ENCODE data around the gene ZNHIT2.

Gene ZNHIT2

GRCh38 chr11:65090628-65091027 is 26.9 kb downstream of the ZNHIT2 start:
- H3K27me3 ChIP-seq (ENCODE audit: insufficient read depth, low read length, poor library complexity, severe bottlenecking), result no peaks in the 10 kb centered on the region
- no peak overlapping the region for H3K9ac ChIP-seq (ENCODE audit: low read depth, low read length, poor library complexity, severe bottlenecking)
- no peaks in the 10 kb centered on the region for H3K9me2 ChIP-seq (replicated peaks; ENCODE audit: low read depth, low read length)
- peaks cover 2% of the 10 kb centered on the region for H3K4me1 ChIP-seq (ENCODE audit: insufficient read depth, low read length, poor library complexity, severe bottlenecking)
- TF ChIP-seq EZH2phosphoT487 (IDR thresholded peaks at IDR 0.05; ENCODE audit: borderline replicate concordance), result no peak
- no peak for TF ChIP-seq CTCF (conservative IDR thresholded peaks at IDR 0.05; ENCODE audit: low read length)
- H3K36me3 ChIP-seq (ENCODE audit: insufficient read depth, low read length), result peaks cover 3% of the 10 kb centered on the region; the same call in 1 of the 2 replicates
- no peak overlapping the region for H2AFZ ChIP-seq (ENCODE audit: low read length)
- H3F3A ChIP-seq (ENCODE audit: low read depth), result no peaks in the 10 kb centered on the region
- no peak overlapping the region for H3K4me3 ChIP-seq (ENCODE audit: low read length, poor library complexity, severe bottlenecking)
- no peaks in the 10 kb centered on the region for H3K9me3 ChIP-seq (ENCODE audit: insufficient read depth, low read depth, low read length)
- H3K4me2 ChIP-seq (ENCODE audit: low read depth, low read length, poor library complexity, severe bottlenecking), result no peak overlapping the region
- H4K20me1 ChIP-seq (ENCODE audit: insufficient read depth, low read length, poor library complexity, severe bottlenecking), result no peaks in the 10 kb centered on the region
- H3K79me2 ChIP-seq (ENCODE audit: insufficient read depth, low read length), result peaks cover 6% of the 10 kb centered on the region

- H3K79me2 ChIP-seq (ENCODE audit: insufficient read depth, low read length), result peaks cover 17% of the 10 kb centered on the region
- H2AFZ ChIP-seq (ENCODE audit: low read length), result no peak overlapping the region
- H3K27me3 ChIP-seq (ENCODE audit: insufficient read depth, low read length, poor library complexity, severe bottlenecking), result no peaks in the 10 kb centered on the region
- no peaks in the 10 kb centered on the region for H3K9me2 ChIP-seq (replicated peaks; ENCODE audit: low read depth, low read length)
- no peak overlapping the region for H3K9ac ChIP-seq (ENCODE audit: low read depth, low read length, poor library complexity, severe bottlenecking)
- no peak for TF ChIP-seq CTCF (conservative IDR thresholded peaks at IDR 0.05; ENCODE audit: low read length)
- no peak for TF ChIP-seq EZH2phosphoT487 (IDR thresholded peaks at IDR 0.05; ENCODE audit: borderline replicate concordance)
- H3K4me3 ChIP-seq (ENCODE audit: low read length, poor library complexity, severe bottlenecking), result no peak overlapping the region
- H3K4me1 ChIP-seq (ENCODE audit: insufficient read depth, low read length, poor library complexity, severe bottlenecking), result peaks cover 10% of the 10 kb centered on the region
- no peaks in the 10 kb centered on the region for H4K20me1 ChIP-seq (ENCODE audit: insufficient read depth, low read length, poor library complexity, severe bottlenecking)
- H3K4me2 ChIP-seq (ENCODE audit: low read depth, low read length, poor library complexity, severe bottlenecking), result no peak overlapping the region
- H3K9me3 ChIP-seq (ENCODE audit: insufficient read depth, low read depth, low read length), result no peaks in the 10 kb centered on the region
- peaks cover 3% of the 10 kb centered on the region; the same call in 1 of the 2 replicates for H3K36me3 ChIP-seq (ENCODE audit: insufficient read depth, low read length)
- no peaks in the 10 kb centered on the region for H3F3A ChIP-seq (ENCODE audit: low read depth)
These were observed 27.9 kb downstream of the ZNHIT2 start for GRCh38 chr11:65089621-65090020.

DNA sequence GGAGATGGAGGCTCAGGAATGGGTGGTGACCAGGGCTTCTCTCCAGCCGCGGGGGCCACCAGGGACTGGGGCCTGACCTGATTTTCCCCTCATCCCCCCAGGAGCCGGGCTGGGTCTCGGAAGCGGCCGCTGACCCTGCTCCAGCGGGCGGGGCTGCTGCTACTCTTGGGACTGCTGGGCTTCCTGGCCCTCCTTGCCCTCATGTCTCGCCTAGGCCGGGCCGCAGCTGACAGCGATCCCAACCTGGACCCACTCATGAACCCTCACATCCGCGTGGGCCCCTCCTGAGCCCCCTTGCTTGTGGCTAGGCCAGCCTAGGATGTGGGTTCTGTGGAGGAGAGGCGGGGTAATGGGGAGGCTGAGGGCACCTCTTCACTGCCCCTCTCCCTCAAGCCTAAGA is 29.7 kb downstream of the ZNHIT2 start:
- no peaks in the 10 kb centered on the region for H3K9me2 ChIP-seq (replicated peaks; ENCODE audit: low read depth, low read length)
- H3K79me2 ChIP-seq (ENCODE audit: insufficient read depth, low read length), result peaks cover 30% of the 10 kb centered on the region
- H2AFZ ChIP-seq (ENCODE audit: low read length), result no peak overlapping the region
- TF ChIP-seq EZH2phosphoT487 (IDR thresholded peaks at IDR 0.05; ENCODE audit: borderline replicate concordance), result no peak
- no peak for TF ChIP-seq CTCF (conservative IDR thresholded peaks at IDR 0.05; ENCODE audit: low read length)
- H3K4me1 ChIP-seq (ENCODE audit: insufficient read depth, low read length, poor library complexity, severe bottlenecking), result peaks cover 15% of the 10 kb centered on the region
- no peak overlapping the region for H3K4me2 ChIP-seq (ENCODE audit: low read depth, low read length, poor library complexity, severe bottlenecking)
- no peak overlapping the region for H3K9ac ChIP-seq (ENCODE audit: low read depth, low read length, poor library complexity, severe bottlenecking)
- no peaks in the 10 kb centered on the region for H4K20me1 ChIP-seq (ENCODE audit: insufficient read depth, low read length, poor library complexity, severe bottlenecking)
- no peaks in the 10 kb centered on the region for H3K9me3 ChIP-seq (ENCODE audit: insufficient read depth, low read depth, low read length)
- H3K36me3 ChIP-seq (ENCODE audit: insufficient read depth, low read length), result peaks cover 3% of the 10 kb centered on the region; the same call in 1 of the 2 replicates
- no peaks in the 10 kb centered on the region for H3K27me3 ChIP-seq (ENCODE audit: insufficient read depth, low read length, poor library complexity, severe bottlenecking)
- no peak overlapping the region for H3K4me3 ChIP-seq (ENCODE audit: low read length, poor library complexity, severe bottlenecking)
- H3F3A ChIP-seq (ENCODE audit: low read depth), result no peaks in the 10 kb centered on the region
